MV-4-11 (cell line): Measurements from ENCODE around the gene LMCD1.

Experiments used
- DNase-seq: peaks from one replicate; lab custom pipeline; 2025; lab: John Stamatoyannopoulos, UW

Gene LMCD1

DNA sequence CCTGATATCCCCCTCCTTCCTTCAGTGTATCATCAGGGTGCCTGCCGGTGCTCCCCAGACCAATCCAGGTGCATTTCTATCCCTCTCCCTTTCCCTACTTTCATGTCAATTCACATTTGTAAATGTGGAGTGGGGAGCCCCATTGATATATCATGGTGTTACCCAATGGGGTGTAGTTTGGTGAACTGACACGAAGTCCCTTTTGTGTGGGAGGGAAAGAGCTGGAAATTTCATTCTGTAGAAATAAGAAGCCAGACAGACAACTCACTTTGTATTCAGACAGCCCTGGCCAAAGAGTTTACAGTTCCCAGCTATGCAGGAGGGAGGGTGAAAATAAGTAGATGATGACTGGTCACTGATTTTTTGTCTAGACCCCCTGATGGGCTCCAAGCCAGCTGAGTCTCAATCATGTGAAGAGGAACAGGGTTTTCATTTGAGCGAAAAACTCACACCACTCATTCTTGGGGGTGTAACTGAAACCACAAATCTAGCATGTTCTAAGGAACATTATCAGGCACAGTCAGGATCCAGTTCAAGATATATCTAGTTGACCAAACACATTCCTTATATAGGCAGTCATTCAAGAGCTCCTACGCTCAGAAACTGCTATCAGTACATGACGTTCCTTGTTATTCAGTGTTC, 58.9 kb downstream of the LMCD1 start:
- DNase-seq: no peak

DNA sequence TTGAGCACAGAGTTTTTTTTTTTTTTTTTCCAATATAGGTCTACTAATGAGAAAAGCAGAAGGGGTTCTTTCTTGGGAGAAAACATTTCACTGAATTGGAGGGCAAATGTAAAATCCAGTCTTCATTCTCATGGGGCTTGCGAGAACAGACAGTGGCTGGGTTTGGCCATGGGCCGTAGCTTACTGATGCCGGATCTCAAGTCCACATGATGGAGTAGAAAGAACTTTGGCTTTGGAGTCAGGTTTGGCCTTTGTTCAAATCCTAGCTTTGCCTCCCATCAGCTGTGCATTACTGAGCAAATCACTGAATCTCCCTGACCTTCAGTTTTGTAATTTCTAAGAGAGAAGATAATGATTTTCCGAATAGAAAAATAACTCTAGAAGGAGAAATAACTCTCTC, 59.7 kb downstream of the LMCD1 start:
- no peak for DNase-seq

DNA sequence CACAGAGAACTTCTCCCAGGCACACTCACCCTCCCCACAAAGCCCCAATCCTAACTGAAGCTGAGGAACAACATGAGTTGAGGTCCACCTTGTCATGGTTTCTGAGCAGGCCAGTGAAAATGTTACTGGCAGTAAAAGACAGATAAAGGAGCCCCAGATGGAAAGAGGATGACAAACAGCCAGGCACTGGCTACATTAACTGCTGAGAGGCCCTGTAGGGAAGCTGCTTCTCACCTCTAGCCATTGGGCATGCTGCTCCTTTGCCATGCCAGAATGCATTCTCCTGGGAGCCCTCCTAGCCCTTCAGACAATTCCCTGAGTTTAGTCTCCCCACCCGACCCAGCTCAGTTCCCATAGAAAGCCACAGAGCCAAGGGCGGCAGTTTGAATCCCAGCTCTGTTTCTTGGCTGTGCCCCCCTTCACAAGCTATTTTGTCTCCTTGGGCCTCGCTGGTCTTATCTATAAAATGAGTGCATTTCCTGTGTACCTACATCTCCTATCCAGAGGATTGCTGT, 60.5 kb downstream of the LMCD1 start:
- no peak for DNase-seq

DNA sequence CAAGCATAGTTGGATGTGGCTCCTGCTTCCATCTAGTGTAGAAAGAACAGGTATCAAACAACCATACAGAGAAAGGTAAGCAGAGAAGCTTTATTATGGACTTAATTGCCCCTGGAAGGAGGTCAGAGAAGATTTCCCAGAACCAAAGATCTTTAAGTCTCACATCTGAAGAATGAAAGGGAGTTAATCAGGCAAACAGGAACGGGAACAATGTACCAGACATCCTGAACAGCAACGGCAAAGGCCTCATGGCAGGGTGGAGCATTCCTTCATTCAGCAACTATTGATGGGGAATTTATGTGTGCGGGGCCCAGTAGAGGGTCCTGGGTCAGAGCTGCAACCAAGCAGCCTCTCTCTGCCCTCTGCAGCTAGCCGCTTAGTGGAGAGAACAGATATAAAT, 61.5 kb downstream of the LMCD1 start:
- no peak for DNase-seq

DNA sequence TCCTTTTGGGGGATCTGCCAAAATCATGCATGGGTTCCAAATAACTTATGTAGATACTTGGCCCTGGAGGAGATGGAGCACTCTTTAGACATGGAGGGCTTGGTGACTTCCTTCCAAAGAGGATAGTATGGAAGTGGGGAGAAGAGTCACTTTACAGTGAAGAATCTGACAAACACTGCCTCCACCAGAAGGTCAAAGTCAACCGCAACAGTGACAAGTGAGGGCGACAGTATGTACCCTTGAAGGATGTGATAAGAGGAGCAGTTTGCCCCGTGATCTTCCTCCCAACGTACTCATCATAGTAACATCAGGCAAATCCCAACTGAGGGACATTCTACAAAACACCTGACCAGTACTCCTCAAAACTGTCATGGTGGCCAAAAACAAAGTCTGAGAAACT, 62.0 kb downstream of the LMCD1 start:
- no peak for DNase-seq

DNA sequence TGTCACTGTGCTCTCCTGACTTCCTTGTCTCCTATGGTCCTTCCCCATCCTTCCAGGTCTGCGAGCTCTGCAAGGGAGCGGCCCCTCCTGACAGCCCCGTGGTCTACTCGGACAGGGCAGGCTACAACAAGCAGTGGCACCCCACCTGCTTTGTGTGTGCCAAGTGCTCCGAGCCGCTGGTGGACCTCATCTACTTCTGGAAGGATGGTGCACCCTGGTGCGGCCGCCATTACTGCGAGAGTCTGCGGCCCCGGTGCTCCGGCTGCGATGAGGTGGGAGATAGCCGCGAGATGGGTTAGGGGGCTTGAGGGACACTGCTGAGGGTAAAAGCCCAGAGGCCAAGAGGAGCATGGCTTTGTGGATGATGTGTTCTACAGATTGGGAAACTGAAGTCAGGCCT, 63.8 kb downstream of the LMCD1 start:
- no peak for DNase-seq

DNA sequence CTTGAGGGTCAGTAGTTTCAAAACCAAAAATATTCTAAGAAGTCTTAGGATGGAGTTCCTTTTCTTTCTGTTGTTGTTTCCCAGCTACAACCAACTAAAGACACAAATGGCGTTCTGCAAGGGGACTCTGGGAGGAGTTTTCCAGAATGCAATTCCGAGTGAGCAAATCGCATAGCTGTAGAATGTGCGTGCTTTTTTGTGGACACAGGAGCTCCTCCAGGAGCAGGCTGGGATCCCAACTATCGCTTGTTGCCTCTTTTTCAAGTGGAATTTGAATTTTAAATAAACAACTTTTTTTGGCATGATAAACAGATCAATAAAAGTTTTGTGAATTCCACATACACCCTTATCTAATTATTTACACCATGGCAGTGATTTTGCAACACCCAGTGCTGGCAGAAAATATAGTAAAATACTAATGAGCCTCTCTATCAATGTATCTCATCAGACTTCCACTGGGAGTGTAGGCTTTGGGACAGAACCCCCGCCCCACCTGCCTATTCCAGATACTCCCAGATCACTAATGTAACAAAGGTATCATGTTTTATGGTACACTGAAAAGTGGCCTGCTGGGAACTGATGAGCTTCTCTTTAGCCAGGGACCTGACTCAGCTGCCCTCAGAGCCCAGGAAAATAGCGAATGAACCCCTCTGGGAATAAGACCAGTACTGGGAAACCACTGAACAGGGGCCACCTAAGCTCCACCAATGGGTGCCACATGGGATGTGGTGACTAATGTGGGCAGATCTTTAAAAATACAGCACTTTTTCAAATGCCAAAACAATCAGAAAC, 66.4 kb downstream of the LMCD1 start:
- no peak for DNase-seq

DNA sequence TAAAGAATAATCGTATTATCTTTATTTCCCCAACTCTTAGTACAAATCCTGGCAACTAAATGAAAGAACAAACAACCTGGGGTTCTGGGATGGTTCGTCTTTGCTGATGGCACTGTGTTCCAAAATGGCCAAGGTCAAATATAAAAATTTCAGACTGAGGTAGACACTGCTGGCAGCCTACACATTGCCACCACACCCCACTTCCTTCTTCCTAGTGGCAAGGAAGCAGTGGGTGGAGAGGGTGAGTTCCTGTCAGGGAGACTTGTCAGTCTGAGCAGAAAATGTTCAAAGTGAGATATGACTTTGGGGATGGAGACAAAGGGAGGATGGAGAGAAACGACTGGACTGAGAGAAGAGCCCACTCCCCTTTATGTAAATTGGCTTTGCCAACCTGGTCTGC, 69.6 kb downstream of the LMCD1 start:
- peak; percentile 59 for DNase-seq

DNA sequence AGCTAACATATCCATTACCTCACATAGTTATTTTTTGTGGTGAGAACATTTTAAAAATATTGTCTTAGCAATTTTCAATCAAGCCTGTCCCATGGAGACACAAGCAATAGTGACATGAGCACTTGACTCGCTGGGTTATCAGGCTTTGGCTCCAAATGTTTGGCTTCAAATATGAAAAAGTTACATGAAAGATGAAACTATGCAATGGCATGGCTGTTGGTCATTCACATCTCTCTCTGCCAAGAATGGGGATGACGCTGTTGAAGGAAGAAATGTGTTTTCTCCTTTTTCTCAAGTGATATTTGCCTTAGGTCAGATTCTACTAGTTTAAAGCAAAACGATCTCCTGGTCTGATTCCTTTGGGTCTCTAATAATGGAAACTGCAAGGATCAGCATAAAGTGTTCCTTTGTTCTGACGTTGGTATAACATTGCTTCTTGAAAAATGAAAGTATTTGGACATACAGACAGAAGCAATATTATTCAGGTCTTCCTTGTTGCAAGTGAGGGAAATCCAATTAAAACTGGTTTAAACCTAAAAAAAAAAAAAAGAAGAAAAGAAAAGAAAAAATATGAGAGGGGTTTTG, 71.8 kb downstream of the LMCD1 start:
- DNase-seq: no peak

DNA sequence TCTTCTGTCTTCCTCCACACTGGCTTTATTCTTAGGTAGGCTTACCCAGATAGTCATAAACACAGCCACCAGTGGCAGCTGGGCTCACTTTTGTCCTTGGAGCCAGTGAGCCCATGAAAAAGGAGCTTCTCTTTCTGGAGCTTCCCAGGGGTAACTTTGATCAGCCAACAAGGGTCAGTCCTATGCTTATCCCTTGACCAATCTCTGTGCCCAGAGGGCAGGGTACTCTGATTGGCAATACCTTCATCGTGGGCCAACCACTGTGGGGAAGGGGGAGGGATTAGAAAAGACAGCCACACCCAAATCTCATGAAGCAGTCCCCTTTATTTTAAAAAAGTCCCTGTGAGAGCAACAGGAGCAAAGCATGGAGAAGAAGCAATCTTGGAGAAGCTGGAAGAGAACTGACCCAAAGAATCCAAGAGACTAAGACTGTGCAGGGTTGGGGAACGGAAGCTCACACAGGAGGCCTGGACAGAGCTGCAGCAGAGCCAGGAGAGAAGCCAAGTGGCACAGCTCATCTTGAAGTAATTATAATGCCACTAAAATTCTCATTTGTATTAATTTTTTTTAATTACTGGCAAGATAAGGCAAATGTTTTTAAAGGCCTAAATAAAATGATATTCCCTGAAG, 72.5 kb downstream of the LMCD1 start:
- no peak for DNase-seq

DNA sequence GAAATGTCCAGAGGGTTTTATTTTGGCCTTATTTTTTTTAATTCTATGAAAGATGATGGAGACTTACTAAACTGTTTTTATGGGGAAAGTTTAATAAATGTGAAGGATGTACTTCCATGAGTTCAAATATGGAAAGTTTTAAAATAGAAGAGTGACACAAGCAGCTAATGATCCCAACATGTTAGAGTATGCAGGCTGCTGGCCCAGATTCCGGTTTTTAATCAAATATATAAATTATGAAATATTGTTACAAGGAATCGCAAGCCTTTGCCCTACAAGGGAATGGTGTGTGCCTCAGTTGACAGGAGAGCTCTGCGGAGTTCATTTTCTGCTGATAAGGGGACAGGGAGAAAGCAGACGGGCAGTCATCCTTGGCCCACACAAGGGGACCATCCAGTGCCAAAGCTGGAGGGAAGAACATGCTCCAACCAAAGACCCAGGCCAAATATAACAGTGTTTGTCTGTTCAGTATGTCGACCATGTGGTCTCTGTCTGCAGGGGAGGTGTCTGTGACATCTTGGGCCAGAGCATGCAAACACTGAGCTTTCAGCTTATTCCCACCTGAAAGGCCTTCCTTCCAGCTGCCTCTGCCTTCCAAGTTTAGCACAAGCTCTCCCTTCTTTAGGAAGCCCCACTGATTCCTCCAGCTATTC, 73.2 kb downstream of the LMCD1 start:
- no peak for DNase-seq

DNA sequence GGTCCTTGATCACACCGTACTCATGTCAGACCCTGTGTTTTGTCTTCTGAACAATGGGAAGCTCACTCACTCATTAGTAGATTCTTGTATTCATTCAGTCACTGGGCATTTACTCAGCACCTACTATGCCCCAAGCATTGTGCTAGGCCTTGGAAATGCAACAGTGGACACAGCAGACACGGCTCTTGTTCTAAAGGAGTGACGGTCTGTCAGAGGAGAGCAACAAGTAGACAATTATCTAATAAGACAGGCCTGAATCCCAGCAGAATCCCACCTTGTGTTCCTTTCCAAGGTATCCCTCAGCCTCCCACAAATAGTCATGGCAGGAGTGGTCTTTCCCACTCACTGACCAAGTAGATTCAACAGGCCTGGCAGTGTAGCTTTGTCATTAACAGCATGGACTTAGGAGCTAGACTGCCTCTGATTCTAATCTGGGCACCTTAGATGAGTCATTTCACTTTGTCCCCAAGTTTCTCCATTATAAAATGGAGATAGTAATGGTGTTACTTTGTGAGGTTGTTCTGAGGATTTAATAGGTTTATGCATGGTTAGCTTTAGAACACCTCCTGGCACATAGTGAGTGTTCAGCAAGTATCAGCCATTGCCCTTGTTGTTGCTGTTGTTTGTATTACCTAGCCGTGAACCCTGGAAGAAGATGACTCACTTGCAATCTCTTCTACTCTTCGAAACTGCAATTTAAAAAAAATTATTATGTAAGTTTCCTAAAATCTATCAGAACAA, 73.9 kb downstream of the LMCD1 start:
- no peak for DNase-seq

DNA sequence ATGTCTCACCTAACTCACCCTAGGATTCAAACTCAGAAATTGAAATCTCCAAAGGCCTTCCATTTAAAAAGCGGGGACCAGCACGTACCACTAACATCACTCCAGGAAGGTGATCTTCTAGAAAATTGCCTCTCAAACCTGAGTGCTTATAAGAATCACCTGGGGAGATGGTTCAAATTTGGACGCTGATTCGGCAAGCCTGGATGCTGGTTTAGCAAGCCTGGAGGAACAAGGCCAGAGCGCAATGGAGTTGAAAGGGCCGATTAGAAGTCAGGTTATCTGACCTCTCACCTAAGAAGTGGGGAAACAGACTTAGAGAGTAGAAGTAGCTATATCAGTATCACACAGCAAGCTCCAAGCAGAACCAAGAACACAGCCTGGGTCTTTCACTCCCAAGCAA, 74.8 kb downstream of the LMCD1 start:
- DNase-seq: no peak

DNA sequence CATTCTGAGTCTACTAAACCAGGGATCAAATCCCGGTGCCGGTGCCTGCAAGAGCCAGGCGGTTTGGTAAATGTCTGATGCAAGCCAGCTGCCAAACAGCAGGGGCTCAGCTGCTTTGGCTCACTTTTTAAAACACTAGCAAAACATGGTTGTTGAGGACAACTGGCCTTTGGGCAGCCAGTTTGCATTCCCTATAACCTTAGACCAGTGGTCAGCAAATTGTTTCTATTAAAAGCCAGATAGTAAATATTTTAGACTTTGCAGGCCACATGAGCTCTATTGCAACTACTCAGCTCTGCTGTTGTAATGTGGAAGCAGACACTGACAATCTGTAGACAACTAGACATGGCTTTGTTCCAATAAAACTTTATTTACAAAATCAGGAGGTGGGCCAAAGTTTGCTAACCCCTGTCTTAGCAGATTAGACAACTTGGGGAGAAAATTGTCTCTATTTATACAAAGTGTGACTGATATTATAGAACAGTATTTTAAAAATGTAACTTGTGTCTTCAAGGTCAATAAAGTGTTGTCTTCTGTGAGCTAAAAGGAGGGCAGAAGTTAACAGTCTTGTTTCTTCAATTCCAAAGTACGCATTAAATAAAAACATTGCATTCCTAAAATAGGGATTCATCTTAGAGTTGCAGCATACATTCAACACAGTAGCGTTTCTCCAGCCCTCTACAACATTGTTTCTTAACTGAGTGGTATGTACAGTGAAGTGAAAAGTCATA, 75.4 kb downstream of the LMCD1 start:
- DNase-seq: no peak

DNA sequence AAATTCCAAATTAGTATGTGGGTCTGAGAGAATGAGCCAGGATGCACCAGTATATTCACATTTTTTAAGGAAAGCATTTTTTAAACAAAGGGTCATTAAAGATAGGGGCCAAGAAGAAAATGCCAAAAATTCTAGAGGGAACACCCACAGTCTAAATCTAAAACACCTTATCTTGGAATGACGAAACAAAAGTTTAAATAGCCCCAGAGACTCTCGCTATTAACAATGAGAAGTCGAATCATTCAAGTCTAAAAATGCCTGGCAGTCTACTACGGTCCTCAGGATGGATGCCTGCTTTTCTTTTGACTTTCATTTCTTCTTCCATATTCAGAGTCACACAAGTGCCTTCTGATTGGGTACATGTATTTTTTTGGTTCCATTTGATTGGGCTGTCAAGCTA, 76.7 kb downstream of the LMCD1 start:
- peak; percentile 13 for DNase-seq

DNA sequence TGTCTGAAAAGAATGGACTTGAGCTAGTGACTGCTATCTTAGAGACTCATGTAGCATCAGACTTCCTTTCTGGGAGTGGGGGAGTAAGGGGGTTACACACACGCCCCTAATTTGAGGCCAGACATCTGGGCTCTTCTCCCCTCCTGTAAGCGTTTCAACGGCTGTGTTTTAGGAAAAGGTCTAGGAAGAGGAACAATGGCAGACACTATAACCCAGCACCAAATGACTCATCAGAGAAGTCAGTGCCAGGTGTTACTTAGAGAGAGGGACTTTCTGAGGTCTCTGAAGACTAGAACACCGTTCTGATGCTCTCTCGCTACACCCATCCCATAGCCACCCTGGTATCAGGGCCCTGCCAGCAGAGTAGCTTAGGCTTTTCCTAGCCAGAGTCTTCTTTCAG, 77.5 kb downstream of the LMCD1 start:
- DNase-seq: peak; percentile 72

DNA sequence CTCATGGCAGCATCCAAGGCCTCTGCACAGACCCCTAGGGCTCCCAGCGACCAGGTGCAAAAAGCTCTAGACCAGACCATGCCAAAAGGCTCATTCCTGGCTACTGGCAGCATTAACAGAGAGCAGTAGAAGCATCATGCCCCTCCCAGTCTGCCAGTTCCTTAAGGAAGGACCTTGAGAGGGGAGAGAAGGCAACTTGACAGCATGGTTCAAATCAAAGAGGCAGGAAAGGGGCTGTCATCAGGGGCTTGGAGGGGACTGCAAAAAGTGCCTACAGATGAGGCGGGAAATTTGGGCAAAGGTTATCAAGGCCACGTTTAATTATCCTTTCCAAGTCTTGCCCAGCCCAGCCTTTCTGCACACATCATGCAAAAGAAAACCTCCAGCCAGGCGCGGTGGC, 78.3 kb downstream of the LMCD1 start:
- DNase-seq: no peak

DNA sequence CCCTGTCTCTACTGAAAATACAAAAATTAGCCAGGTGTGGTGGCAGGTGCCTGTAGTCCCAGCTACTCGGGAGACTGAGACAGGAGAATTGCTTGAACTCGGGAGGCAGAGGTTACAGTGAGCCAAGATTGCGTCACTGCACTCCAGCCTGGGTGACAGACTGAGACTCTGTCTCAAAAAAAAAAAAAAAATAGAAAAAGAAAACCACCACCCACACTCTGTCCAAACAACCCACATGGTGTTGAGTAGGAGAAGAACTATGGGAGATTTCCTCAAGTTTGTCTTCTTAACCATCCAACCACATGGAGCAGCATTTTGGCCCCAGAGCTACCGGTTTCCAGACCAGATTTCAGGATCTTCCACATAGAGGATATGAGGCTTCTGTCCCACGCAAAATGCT, 78.8 kb downstream of the LMCD1 start:
- peak; percentile 78 for DNase-seq

DNA sequence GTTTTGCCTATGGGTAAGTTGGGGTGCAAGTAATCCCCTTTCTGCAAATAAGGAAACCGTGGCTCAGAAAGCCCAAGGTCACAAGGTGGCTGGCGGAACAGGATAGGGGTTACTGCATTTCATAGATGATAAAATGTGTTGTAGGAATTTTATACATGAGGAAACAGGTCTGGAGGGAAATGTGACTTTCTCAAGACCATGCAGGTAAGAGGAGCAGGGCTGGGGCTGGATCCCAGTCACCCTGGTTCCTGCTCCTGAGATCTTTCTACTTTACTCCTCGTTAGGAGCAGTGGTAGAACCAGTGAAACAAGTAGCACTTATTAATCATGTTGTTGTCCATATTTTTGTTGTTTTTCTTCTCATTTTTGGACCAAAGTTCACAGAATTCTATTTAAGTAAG, 79.8 kb downstream of the LMCD1 start:
- DNase-seq: no peak

DNA sequence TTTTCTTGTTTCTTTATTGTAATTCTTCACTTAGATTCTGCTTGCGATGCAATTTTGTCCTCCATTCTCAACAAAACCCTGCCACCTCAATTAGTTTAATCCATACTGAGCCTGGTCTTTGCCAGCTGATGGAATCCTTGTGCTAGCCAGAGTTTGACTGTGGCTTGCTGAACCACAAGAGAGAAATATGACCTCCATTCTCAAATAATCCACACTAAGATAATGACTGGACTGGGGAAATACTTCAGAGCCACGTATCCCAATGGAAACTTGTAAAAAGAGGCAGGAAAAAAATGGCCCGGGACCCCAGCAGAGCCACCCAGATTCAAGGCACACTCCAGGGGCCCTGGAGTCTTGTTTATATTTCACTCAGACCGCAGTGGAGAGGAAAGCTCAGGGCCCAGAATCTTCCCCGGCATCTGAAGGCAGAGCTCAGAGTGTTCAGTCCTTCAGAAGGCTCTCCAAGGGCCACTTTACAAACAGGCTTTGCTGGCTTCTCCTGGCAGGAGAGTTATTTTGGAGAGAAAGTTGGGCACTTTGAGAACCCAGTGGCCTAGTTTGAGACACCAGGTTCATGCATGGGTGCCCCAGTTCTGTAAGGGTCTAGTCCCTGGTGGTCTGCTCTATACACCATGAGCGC, 80.3 kb downstream of the LMCD1 start:
- no peak for DNase-seq
